ENCODE results near the gene FAF2. TPM values are rescaled to one million over a fixed set of nuclear protein-coding genes. Genes with fewer than 3 reads are reported as not detected.

The FAF2 gene
- total and polyA plus RNA-seq, 10 of the 15 experiments (the other 5 are each of a cell fraction or from before 2014, with no cell fraction given), result 19.0 to 45.1 (median 35.6) TPM

GRCh38 chr5:176536902-176537553 is 88.8 kb downstream of the FAF2 start, which contains the start of gene RNF44 (continued):
- TF ChIP-seq BCL3 (IDR thresholded peaks at IDR 0.05; ENCODE audit: borderline replicate concordance, insufficient read depth, low read depth, low read length, poor library complexity, severe bottlenecking) (peak; percentile 14), CEBPB (IDR thresholded peaks at IDR 0.05; ENCODE audit: borderline replicate concordance in 1 of 2, low read depth in 2 of 2, low read length in 2 of 2) (no peak), CHD1 (IDR thresholded peaks at IDR 0.05; ENCODE audit: low read depth, low read length) (no peak), IRF5 (IDR thresholded peaks at IDR 0.05; ENCODE audit: borderline replicate concordance) (no peak), NR2F1 (conservative IDR thresholded peaks at IDR 0.05) (peak; percentile 31; the same call in 1 of the 2 replicates), HDGF (IDR thresholded peaks at IDR 0.05) (no peak), PRDM15 (CRISPR knock-in tag; IDR thresholded peaks at IDR 0.05) (no peak), NFXL1 (IDR thresholded peaks at IDR 0.05; ENCODE audit: borderline replicate concordance) (no peak), SRF (IDR thresholded peaks at IDR 0.05; ENCODE audit: low read depth in 2 of 2, low read length in 2 of 2) (no peak), YY1 (IDR thresholded peaks at IDR 0.05; ENCODE audit: low read depth, low read length) (peak; percentile 97), ZNF207 (IDR thresholded peaks at IDR 0.05; ENCODE audit: borderline replicate concordance) (peak; percentile 17; the same call in 1 of the 2 replicates), ZNF592 (IDR thresholded peaks at IDR 0.05) (no peak), ESRRA (IDR thresholded peaks at IDR 0.05; ENCODE audit: low read length) (no peak), GABPA (IDR thresholded peaks at IDR 0.05; ENCODE audit: low read depth) (peak; percentile 67; the same call in 1 of the 2 replicates), RUNX3 (IDR thresholded peaks at IDR 0.05; ENCODE audit: low read length) (peak; percentile 43), TCF3 (IDR thresholded peaks at IDR 0.05; ENCODE audit: borderline replicate concordance, insufficient read depth, low read depth, low read length) (0 out of 2 replicates have a peak, but pooled peaks have one; percentile 42), HCFC1 (IDR thresholded peaks at IDR 0.05; ENCODE audit: low read length) (no peak), HDAC6 (IDR thresholded peaks at IDR 0.05; ENCODE audit: unreplicated experiment) (no peak), TAF1 (IDR thresholded peaks at IDR 0.05; ENCODE audit: borderline replicate concordance, low read depth, low read length) (peak; percentile 57)

Measured in GM12878 (cell line).